ACHN (cell line): ENCODE results near the gene LRTM2.

ENCODE experiments used
- DNase-seq: peaks from one replicate; pipeline ENCODE4 v3.0.0-alpha.2; 2015
- in situ Hi-C: cut with HindIII; loops from 2 replicates; pipeline ENCODE4 v1.10.0; 2017; ENCODE audit warnings: low sequenced_read_pairs, low pct_ligation_motif_present, low pct_unique_long_range_greater_than_20kb

LRTM2 gene

GRCh38 chr12:1873531-1874510 is 53.5 kb downstream of the LRTM2 start:
- DNase-seq: no peak
- in situ Hi-C loops: no loop called here

- in situ Hi-C loops: no loop called here
- no peak for DNase-seq
These were observed 55.2 kb downstream of the LRTM2 start for GRCh38 chr12:1875608-1876007.

- DNase-seq: no peak
- in situ Hi-C loops: no loop called here
These were observed 55.7 kb downstream of the LRTM2 start for GRCh38 chr12:1876086-1876485.

GRCh38 chr12:1877169-1877878 is 57.0 kb downstream of the LRTM2 start:
- no peak for DNase-seq

GRCh38 chr12:1878214-1878613 is 57.8 kb downstream of the LRTM2 start:
- in situ Hi-C loops: no loop called here
- no peak for DNase-seq

More at GRCh38 chr12:1877169-1877878, 57.0 kb downstream of the LRTM2 start:
- in situ Hi-C loops: no loop called here

GRCh38 chr12:1878695-1879094 is 58.3 kb downstream of the LRTM2 start:
- in situ Hi-C loops: no loop called here
- no peak for DNase-seq

GRCh38 chr12:1879633-1880032 is 59.3 kb downstream of the LRTM2 start:
- DNase-seq: no peak
- in situ Hi-C loops: no loop called here

- in situ Hi-C loops: no loop called here
- DNase-seq: no peak
These were observed 59.9 kb downstream of the LRTM2 start for GRCh38 chr12:1880153-1880845.

GRCh38 chr12:1880876-1881275 is 60.5 kb downstream of the LRTM2 start:
- in situ Hi-C loops: no loop called here
- DNase-seq: no peak

- DNase-seq: no peak
- in situ Hi-C loops: no loop called here
These were observed 60.9 kb downstream of the LRTM2 start for GRCh38 chr12:1881301-1881700.

GRCh38 chr12:1881936-1882335 is 61.6 kb downstream of the LRTM2 start:
- in situ Hi-C loops: no loop called here
- no peak for DNase-seq

- DNase-seq: no peak
- in situ Hi-C loops: no loop called here
These were observed 62.0 kb downstream of the LRTM2 start for GRCh38 chr12:1882405-1882804.

GRCh38 chr12:1882850-1883470 is 62.6 kb downstream of the LRTM2 start:
- in situ Hi-C loops: no loop called here
- DNase-seq: no peak

GRCh38 chr12:1883513-1883912 is 63.1 kb downstream of the LRTM2 start:
- in situ Hi-C loops: no loop called here
- no peak for DNase-seq

- DNase-seq: no peak
- in situ Hi-C loops: no loop called here
These were observed 64.3 kb downstream of the LRTM2 start for GRCh38 chr12:1884651-1885050.

GRCh38 chr12:1885082-1885596 is 64.8 kb downstream of the LRTM2 start:
- in situ Hi-C loops: no loop called here

GRCh38 chr12:1885599-1886245 is 65.4 kb downstream of the LRTM2 start:
- DNase-seq: no peak
- in situ Hi-C loops: no loop called here

More at GRCh38 chr12:1885082-1885596, 64.8 kb downstream of the LRTM2 start:
- no peak for DNase-seq
